ENCODE measurements around the gene FSD1L.

DNA sequence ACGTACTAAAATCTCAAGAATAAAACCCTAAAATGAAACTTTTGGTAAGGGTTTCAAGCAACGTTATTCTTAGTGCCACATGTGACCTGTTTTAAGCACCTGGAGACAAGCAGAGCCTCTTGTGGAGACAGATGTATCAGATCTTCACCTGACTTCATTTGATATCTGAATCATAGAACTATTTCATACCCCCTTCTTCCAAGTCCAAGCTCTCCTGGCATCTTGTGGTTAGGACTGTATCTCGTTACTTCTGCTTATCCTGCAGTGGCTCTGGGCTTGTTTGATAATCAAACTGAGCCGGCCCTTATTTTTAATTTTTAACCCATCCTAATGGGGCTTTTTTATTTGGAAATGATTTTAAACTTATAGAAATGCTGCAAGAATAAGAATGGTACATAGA lies 11.1 kb upstream of the FSD1L start:
- no peak for TF ChIP-seq CTCF (IDR thresholded peaks at IDR 0.05)
- TF ChIP-seq ZFX (IDR thresholded peaks at IDR 0.05; ENCODE audit: borderline replicate concordance): no peak

All from 22Rv1 (cell line).